Measurements from ENCODE around the gene CFAP69. TPM values are rescaled to one million over a fixed set of nuclear protein-coding genes. Genes with fewer than 3 reads are reported as not detected.
A peak's percentile ranks its signal among the peaks of the same experiment; 100 is the strongest.

The CFAP69 gene
- total RNA-seq, 2 donors from 2014 or later, result 27.4 to 50.6 TPM

GRCh38 chr7:90210475-90210874 is 34.5 kb upstream of the CFAP69 start:
- H3K4me1 ChIP-seq (replicated peaks), result no peaks in the 10 kb centered on the region
- TF ChIP-seq POLR2A (IDR thresholded peaks at IDR 0.05) (no peak), CTCF (IDR thresholded peaks at IDR 0.05) (no peak), POLR2AphosphoS5 (IDR thresholded peaks at IDR 0.05) (no peak)
- H3K27me3 ChIP-seq (replicated peaks; ENCODE audit: insufficient read depth), result no peaks in the 10 kb centered on the region
- no peaks in the 10 kb centered on the region for H3K36me3 ChIP-seq
- H3K9me3 ChIP-seq, result no peaks in the 10 kb centered on the region
- DNase-seq (ENCODE audit: low spot score), result no peak
- H3K27ac ChIP-seq, result peak overlapping the region; percentile 93 to 99
- 74% methylated on average over 5 of the region's 5 CpGs for WGBS
- H3K4me3 ChIP-seq, result peak overlapping the region in 1 of 2 donors; percentile 75
- intact Hi-C loops (cut with DNase I), result loop anchor here (5.0 to 10.0 kb wide), 2 partner anchors 37 to 194 kb away; partner anchors contain the start of genes CFAP69 and CLDN12

DNA sequence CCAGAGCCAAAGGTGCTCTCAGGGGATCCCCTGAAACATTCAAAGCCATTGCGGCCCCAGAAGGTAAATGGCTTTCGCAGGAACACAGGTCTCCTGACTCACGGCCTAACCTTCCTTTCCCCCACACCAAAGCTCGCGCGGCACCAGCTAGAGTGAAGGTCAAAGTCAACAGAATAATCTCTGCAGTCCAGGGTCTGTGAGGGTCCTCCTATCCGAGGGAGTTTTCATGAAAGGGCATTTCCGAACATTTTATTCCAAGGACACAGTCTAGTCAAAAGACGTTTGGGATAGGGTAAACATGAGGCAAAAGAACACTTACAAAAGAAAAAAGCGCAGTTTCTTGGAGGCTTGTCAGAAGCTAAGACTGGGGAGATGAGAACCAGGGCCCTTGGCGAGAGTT is 34.0 kb upstream of the CFAP69 start:
- Histone ChIP-seq H3K36me3 (no peaks in the 10 kb centered on the region), H3K4me3 (peak overlapping the region; percentile 75 to 87), H3K4me1 (replicated peaks) (no peaks in the 10 kb centered on the region), H3K9me3 (no peaks in the 10 kb centered on the region), H3K27ac (peak overlapping the region; percentile 93 to 99), H3K27me3 (replicated peaks; ENCODE audit: insufficient read depth) (no peaks in the 10 kb centered on the region)
- TF ChIP-seq CTCF (IDR thresholded peaks at IDR 0.05), result no peak
- no peak for TF ChIP-seq POLR2AphosphoS5 (IDR thresholded peaks at IDR 0.05)
- TF ChIP-seq POLR2A (IDR thresholded peaks at IDR 0.05), result no peak
- DNase-seq (ENCODE audit: low spot score), result no peak
- intact Hi-C loops (cut with DNase I), result loop anchor here (5.0 to 10.0 kb wide), 2 partner anchors 36 to 194 kb away; partner anchors contain the start of genes CFAP69 and CLDN12
- WGBS, result 24% methylated on average over 11 of the region's 11 CpGs

DNA sequence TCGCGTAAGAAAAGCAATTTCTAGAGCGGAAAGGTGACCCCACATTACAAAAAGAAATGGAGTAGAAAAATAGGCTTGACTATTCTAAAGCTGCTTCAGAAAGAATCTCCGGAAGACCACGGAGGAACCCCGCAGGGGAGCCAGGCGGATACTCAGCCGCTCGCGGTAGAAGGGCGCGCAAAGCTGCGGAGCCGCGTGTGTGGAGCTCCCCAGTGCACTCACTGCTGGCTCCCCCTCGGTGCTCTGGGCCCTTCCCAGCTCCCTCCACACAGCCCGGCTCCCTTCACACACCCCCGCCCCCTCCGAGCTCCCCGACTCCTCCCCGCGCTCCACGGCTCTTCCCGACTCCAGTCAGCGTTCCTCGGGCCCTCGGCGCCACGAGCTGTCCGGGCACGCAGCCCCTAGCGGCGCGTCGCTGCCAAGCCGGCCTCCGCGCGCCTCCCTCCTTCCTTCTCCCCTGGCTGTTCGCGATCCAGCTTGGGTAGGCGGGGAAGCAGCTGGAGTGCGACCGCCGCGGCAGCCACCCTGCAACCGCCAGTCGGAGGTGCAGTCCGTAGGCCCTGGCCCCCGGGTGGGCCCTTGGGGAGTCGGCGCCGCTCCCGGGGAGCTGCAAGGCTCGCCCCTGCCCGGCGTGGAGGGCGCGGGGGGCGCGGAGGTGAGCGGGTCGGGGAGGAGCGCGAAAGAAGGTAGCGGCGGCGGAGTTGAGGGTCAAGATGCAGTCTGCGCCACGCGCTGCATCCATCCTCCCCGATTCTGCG is 33.4 kb upstream of the CFAP69 start, which contains the start of gene STEAP2:
STEAP2 (plus strand) TSS at position 350 of the 758 bp plus-strand sequence. CDS start 13,343 bp downstream, outside the sequence.
- H3K27ac ChIP-seq, result peak within 1 kb of the TSS; percentile 93 to 99
- under 1% methylated on average over 48 of the region's 73 CpGs for WGBS
- peak within 1 kb of the TSS; percentile 75 to 87 for H3K4me3 ChIP-seq
- no peaks in the 10 kb centered on the region for H3K27me3 ChIP-seq (replicated peaks; ENCODE audit: insufficient read depth)
- no peaks in the 10 kb centered on the region for H3K9me3 ChIP-seq
- intact Hi-C loops (cut with DNase I), result loop anchor here (5.0 to 10.0 kb wide), 2 partner anchors 36 to 193 kb away; partner anchors contain the start of genes CFAP69 and CLDN12
- peak; percentile 65 for TF ChIP-seq POLR2A (IDR thresholded peaks at IDR 0.05)
- peak; percentile 43 for TF ChIP-seq POLR2AphosphoS5 (IDR thresholded peaks at IDR 0.05)
- peak in 3 of 4 experiments; percentile 27 to 72 (median 69) for TF ChIP-seq CTCF (IDR thresholded peaks at IDR 0.05)
- H3K36me3 ChIP-seq, result no peaks in the 10 kb centered on the region
- peak; percentile 90 for DNase-seq (ENCODE audit: low spot score)
- H3K4me1 ChIP-seq (replicated peaks), result no peaks in the 10 kb centered on the region

- intact Hi-C loops (cut with DNase I), result loop anchor here (5.0 to 10.0 kb wide), 2 partner anchors 35 to 193 kb away; partner anchors contain the start of genes CFAP69 and CLDN12
- no peak for DNase-seq (ENCODE audit: low spot score)
- TF ChIP-seq POLR2AphosphoS5 (IDR thresholded peaks at IDR 0.05), result no peak
- TF ChIP-seq CTCF (IDR thresholded peaks at IDR 0.05), result no peak
- no peak for TF ChIP-seq POLR2A (IDR thresholded peaks at IDR 0.05)
- no peaks in the 10 kb centered on the region for H3K27me3 ChIP-seq (replicated peaks; ENCODE audit: insufficient read depth)
- H3K9me3 ChIP-seq, result no peaks in the 10 kb centered on the region
- H3K4me1 ChIP-seq (replicated peaks), result no peaks in the 10 kb centered on the region
- peak overlapping the region; percentile 75 to 87 for H3K4me3 ChIP-seq
- WGBS, result 1% methylated on average over 6 of the region's 6 CpGs
- no peaks in the 10 kb centered on the region for H3K36me3 ChIP-seq
- peak overlapping the region; percentile 93 to 99 for H3K27ac ChIP-seq
Observed at GRCh38 chr7:90212149-90212495, 32.9 kb upstream of the CFAP69 start.
